ENCODE results near the gene EEA1. TPM values are rescaled to one million over a fixed set of nuclear protein-coding genes. Genes with fewer than 3 reads are reported as not detected.
"Not testable (repeated sequence)": the region's sequence is repeated elsewhere in the genome, so short reads cannot be mapped to it uniquely, and the experiment has no call there.

EEA1 gene
- total and polyA plus RNA-seq, 2 experiments from 2014 or later = 19.1 to 20.7 TPM

- 91% methylated on average over 3 of the region's 3 CpGs for WGBS (ENCODE audit: low lambda C conversion rate, missing lambda C conversion rate)
- no peak overlapping the region for H3K4me2 ChIP-seq
- no peak overlapping the region for H3K27ac ChIP-seq
- no peaks in the 10 kb centered on the region for H3K4me1 ChIP-seq (ENCODE audit: insufficient read depth)
- H4K20me1 ChIP-seq (ENCODE audit: insufficient read depth, poor library complexity, severe bottlenecking) = no peaks in the 10 kb centered on the region
- no peaks in the 10 kb centered on the region for H3K79me2 ChIP-seq
- DNase-seq (ENCODE audit: low spot score) = no peak
- no peaks in the 10 kb centered on the region for H3K27me3 ChIP-seq
- H3K9me3 ChIP-seq (ENCODE audit: low read depth) = no peaks in the 10 kb centered on the region
- no peaks in the 10 kb centered on the region for H3K36me3 ChIP-seq (replicated peaks; ENCODE audit: insufficient read depth, low read depth)
- no peak for TF ChIP-seq CTCF (IDR thresholded peaks at IDR 0.05; ENCODE audit: poor library complexity)
- TF ChIP-seq EZH2phosphoT487 (IDR thresholded peaks at IDR 0.05; ENCODE audit: low read depth, severe bottlenecking, unreplicated experiment) = no peak
- TF ChIP-seq EZH2 (IDR thresholded peaks at IDR 0.05; ENCODE audit: borderline replicate concordance) = no peak
- no peaks in the 10 kb centered on the region for H3K9me2 ChIP-seq (replicated peaks; ENCODE audit: insufficient read depth)
- H2AFZ ChIP-seq = no peak overlapping the region
- no peak overlapping the region for H3K4me3 ChIP-seq
Measured at GRCh38 chr12:92802906-92803305, 126.2 kb downstream of the EEA1 start.

GRCh38 chr12:92796650-92797049 lies 132.4 kb downstream of the EEA1 start:
- Histone ChIP-seq H3K36me3 (replicated peaks; ENCODE audit: insufficient read depth, low read depth) (no peaks in the 10 kb centered on the region), H3K9me3 (ENCODE audit: low read depth) (no peaks in the 10 kb centered on the region), H3K4me1 (ENCODE audit: insufficient read depth) (no peaks in the 10 kb centered on the region), H3K4me2 (no peak overlapping the region), H4K20me1 (ENCODE audit: insufficient read depth, poor library complexity, severe bottlenecking) (no peaks in the 10 kb centered on the region), H3K9me2 (replicated peaks; ENCODE audit: insufficient read depth) (no peaks in the 10 kb centered on the region), H3K27me3 (no peaks in the 10 kb centered on the region), H3K4me3 (no peak overlapping the region), H3K79me2 (peaks cover 3% of the 10 kb centered on the region), H3K27ac (no peak overlapping the region), H2AFZ (no peak overlapping the region)
- no peak for DNase-seq (ENCODE audit: low spot score)
- TF ChIP-seq EZH2 (IDR thresholded peaks at IDR 0.05; ENCODE audit: borderline replicate concordance) (no peak), CTCF (IDR thresholded peaks at IDR 0.05; ENCODE audit: poor library complexity) (no peak), EZH2phosphoT487 (IDR thresholded peaks at IDR 0.05; ENCODE audit: low read depth, severe bottlenecking, unreplicated experiment) (no peak)

GRCh38 chr12:92794814-92795213 lies 134.3 kb downstream of the EEA1 start:
- H3K4me3 ChIP-seq = no peak overlapping the region
- H2AFZ ChIP-seq = no peak overlapping the region
- no peaks in the 10 kb centered on the region for H3K27me3 ChIP-seq
- TF ChIP-seq EZH2 (IDR thresholded peaks at IDR 0.05; ENCODE audit: borderline replicate concordance) = no peak
- no peak for TF ChIP-seq EZH2phosphoT487 (IDR thresholded peaks at IDR 0.05; ENCODE audit: low read depth, severe bottlenecking, unreplicated experiment)
- no peak for TF ChIP-seq CTCF (IDR thresholded peaks at IDR 0.05; ENCODE audit: poor library complexity)
- H3K4me1 ChIP-seq (ENCODE audit: insufficient read depth) = no peaks in the 10 kb centered on the region
- no peak for DNase-seq (ENCODE audit: low spot score)
- no peaks in the 10 kb centered on the region for H3K9me2 ChIP-seq (replicated peaks; ENCODE audit: insufficient read depth)
- H3K79me2 ChIP-seq = peaks cover 3% of the 10 kb centered on the region
- no peak overlapping the region for H3K4me2 ChIP-seq
- H3K9me3 ChIP-seq (ENCODE audit: low read depth) = no peaks in the 10 kb centered on the region
- H3K27ac ChIP-seq = no peak overlapping the region
- H4K20me1 ChIP-seq (ENCODE audit: insufficient read depth, poor library complexity, severe bottlenecking) = no peaks in the 10 kb centered on the region
- H3K36me3 ChIP-seq (replicated peaks; ENCODE audit: insufficient read depth, low read depth) = no peaks in the 10 kb centered on the region

GRCh38 chr12:92794356-92794755 lies 134.7 kb downstream of the EEA1 start:
- H3K36me3 ChIP-seq (replicated peaks; ENCODE audit: insufficient read depth, low read depth); DNase-seq (ENCODE audit: low spot score); H3K4me1 ChIP-seq (ENCODE audit: insufficient read depth); H3K27me3 ChIP-seq; H3K4me2 ChIP-seq; H3K4me3 ChIP-seq; H3K9me3 ChIP-seq (ENCODE audit: low read depth); H2AFZ ChIP-seq; H3K79me2 ChIP-seq; H4K20me1 ChIP-seq (ENCODE audit: insufficient read depth, poor library complexity, severe bottlenecking); H3K9me2 ChIP-seq (replicated peaks; ENCODE audit: insufficient read depth); H3K27ac ChIP-seq: not testable (repeated sequence)
- 97% methylated on average over 5 of the region's 5 CpGs for WGBS (ENCODE audit: low lambda C conversion rate, missing lambda C conversion rate)

Data from hepatocyte (in vitro differentiated cells).